ENCODE measurements around the gene ILF2.

- TF ChIP-seq, protein P1, sequence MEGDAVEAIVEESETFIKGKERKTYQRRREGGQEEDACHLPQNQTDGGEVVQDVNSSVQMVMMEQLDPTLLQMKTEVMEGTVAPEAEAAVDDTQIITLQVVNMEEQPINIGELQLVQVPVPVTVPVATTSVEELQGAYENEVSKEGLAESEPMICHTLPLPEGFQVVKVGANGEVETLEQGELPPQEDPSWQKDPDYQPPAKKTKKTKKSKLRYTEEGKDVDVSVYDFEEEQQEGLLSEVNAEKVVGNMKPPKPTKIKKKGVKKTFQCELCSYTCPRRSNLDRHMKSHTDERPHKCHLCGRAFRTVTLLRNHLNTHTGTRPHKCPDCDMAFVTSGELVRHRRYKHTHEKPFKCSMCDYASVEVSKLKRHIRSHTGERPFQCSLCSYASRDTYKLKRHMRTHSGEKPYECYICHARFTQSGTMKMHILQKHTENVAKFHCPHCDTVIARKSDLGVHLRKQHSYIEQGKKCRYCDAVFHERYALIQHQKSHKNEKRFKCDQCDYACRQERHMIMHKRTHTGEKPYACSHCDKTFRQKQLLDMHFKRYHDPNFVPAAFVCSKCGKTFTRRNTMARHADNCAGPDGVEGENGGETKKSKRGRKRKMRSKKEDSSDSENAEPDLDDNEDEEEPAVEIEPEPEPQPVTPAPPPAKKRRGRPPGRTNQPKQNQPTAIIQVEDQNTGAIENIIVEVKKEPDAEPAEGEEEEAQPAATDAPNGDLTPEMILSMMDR (conservative IDR thresholded peaks at IDR 0.05; ENCODE audit: low read length) = no peak
- no peak for TF ChIP-seq EZH2phosphoT487 (IDR thresholded peaks at IDR 0.05; ENCODE audit: borderline replicate concordance, low read depth, low read length)
These were observed 8.5 kb downstream of the ILF2 start for GRCh38 chr1:153662269-153662668.

All from OCI-LY7 (cell line).